ENCODE measurements around the gene SDE2.

DNA sequence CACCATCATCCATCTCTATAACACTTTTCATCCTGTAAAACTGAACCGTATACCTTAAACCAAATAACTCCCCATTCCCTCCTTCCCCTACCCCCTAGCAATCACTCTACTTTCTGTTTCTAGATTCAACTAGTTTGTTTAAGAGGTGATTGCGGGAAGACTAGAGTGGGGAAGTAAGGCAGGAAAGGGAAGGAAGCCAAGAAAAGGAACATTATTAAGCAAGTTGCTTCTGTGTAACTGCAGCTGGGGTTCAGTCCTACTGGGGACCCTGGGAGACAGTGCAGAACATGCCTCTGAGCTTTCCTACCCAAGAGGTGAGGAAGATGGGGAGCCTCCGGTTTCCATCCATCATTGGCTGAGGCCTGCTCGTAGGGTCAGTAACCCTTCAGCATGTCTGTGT is 34.4 kb upstream of the SDE2 start:
- TF ChIP-seq POLR2A (IDR thresholded peaks at IDR 0.05): no peak
- TF ChIP-seq, protein P1, sequence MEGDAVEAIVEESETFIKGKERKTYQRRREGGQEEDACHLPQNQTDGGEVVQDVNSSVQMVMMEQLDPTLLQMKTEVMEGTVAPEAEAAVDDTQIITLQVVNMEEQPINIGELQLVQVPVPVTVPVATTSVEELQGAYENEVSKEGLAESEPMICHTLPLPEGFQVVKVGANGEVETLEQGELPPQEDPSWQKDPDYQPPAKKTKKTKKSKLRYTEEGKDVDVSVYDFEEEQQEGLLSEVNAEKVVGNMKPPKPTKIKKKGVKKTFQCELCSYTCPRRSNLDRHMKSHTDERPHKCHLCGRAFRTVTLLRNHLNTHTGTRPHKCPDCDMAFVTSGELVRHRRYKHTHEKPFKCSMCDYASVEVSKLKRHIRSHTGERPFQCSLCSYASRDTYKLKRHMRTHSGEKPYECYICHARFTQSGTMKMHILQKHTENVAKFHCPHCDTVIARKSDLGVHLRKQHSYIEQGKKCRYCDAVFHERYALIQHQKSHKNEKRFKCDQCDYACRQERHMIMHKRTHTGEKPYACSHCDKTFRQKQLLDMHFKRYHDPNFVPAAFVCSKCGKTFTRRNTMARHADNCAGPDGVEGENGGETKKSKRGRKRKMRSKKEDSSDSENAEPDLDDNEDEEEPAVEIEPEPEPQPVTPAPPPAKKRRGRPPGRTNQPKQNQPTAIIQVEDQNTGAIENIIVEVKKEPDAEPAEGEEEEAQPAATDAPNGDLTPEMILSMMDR (IDR thresholded peaks at IDR 0.05): no peak

Measured in right lobe of liver (tissue), 4 donors.